Activated CD8-positive, alpha-beta memory T cell treated with anti-CD3 and anti-CD28 coated beads, Interleukin-2, amount 50 U/mL, for 48 hours (primary cell): ENCODE results near the gene RBM5.

Experiments used
- DNase-seq: peaks from one replicate; pipeline ENCODE4 v3.0.0-alpha.2; 2020

The RBM5 gene

DNA sequence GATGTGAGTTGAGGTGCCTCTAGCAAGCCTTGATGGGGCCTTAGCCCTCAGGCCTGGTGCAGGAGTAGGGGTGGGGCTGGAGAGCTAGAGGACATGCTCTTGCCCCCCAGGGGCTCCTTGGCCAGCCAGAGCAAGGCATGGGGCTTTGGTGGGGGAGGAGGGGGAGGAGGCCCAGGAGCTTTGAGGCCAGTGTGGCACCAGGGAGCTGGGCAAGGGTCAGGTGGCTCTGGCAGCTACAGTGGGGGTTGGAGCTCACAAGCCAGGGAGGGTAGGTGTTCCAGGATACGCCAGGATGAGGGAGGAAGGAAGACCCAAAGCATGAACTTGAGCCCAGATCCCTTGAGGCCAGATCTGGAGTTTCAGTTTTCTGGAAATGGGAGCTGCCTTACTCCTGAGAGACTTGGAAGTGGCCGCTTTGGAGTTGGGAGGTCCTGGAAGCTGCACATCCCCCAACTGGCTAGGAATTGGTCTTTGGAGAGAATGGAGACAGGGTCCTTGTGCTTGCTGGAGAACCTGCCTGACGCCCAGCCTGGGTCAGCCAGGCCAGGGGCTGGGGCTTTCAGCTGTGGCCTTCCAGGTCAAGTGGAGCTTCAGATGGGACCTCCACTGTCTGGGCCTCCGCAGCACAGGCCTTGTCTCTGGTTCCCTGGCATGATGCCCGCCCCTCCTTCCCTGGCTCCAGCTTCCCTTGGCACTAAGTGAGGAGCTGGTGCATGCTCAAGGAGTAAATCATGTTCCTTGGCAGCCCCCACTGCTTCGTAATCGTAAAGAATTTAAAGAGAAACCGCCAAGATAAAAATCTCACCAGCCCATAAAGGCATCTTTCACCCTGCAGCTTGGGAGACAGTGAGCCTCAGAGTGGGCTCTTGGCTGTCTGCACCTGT lies 75.1 kb downstream of the RBM5 start:
- no peak for DNase-seq

DNA sequence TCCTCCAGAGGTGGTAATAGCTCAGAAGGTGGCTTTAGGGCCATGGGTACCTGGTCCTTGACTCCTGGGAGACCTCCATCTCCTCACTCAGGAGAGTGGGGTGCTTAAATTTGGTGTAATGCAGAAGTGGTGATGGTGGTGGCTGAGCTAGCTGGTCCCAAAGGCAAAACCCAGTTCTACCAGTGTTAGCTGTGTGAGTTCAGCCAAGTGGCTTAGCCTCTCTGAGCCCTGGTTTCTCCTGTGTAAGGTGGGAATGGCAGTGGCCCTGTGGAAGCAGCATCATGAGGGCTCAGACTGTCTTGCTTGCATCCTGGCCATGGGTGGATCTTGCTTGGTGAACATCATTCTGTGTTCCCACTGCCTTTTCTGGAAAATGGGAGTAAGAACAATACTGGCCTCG lies 75.8 kb downstream of the RBM5 start:
- DNase-seq = no peak

- no peak for DNase-seq
Observed at GRCh38 chr3:50164984-50165909, 76.5 kb downstream of the RBM5 start.

DNA sequence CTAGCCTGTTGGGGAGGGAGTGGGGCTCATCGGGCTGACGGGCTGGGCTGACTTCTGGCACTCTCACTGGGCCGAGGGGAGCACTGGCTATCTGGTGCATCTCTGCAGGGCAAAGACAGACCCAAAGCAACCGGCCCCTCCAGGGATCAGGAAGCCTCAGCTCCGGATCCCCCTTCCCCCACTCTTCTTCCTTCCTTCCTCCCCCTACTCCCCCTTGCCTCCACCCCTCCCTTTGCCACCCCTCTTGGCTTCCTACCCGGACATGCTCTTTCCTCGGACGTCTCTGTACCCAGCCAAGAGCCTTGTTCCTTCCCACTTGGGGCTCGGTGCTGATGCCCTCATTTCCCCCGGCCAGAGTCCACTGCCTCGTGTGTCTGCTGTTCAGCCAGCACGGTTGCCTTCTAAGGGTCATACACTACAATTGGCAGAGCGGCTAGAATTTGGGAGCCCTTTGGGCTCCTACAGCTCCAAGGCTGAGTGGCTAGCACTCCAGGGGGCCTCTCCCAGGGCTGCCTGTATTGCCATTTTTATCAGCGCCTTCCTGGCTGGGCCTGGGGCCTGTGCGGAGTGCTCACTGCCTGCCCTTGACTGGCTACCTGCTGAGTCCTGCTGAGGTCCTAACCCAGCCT lies 77.3 kb downstream of the RBM5 start:
- DNase-seq = no peak

- DNase-seq = no peak
Observed at GRCh38 chr3:50166620-50167019, 77.9 kb downstream of the RBM5 start.

- DNase-seq = no peak
Observed at GRCh38 chr3:50167069-50167840, 78.5 kb downstream of the RBM5 start.

DNA sequence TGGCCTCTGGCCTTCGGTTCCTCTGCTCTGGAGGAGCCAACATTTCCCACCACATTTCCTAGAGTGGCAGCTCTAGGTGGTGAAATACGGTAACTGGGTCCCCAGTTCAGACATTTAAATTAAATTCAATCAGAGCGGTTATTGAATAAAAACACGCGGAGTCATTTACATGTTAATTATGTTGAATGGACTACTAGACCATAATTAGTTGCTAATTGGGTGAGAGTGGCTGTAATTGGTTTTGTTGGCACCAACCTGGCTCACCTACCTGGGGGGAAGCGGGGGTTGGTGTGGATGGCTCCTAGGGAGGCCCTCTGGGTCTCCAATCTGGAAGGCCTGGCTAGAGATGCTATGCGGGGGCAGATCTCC lies 79.1 kb downstream of the RBM5 start:
- no peak for DNase-seq

GRCh38 chr3:50168388-50168787 lies 79.7 kb downstream of the RBM5 start:
- DNase-seq = no peak
